Uterus (tissue), 4 donors: Measurements from ENCODE around the gene NUDT1. TPM values are rescaled to one million over a fixed set of nuclear protein-coding genes. Genes with fewer than 3 reads are reported as not detected.

Experiments used
- DNase-seq, 2 donors: peaks; one replicate each; pipeline ENCODE4 v3.0.0-alpha.2; 2019 to 2020
- H3K27ac ChIP-seq, 2 donors: fragments of 200-600 bp; sonication (generic); 1 replicate in 1 of 2; 2 replicates in 1 of 2; pipeline ENCODE4 v1.5.1; 2016 to 2018
- H3K27me3 ChIP-seq, 2 donors: fragments of 200-600 bp; sonication (generic); one replicate each; pipeline ENCODE4 v1.5.1; 2018 to 2019; ENCODE audit warnings: control low read depth in 1 of 2
- H3K36me3 ChIP-seq, 2 donors: fragments of 200-600 bp; sonication (generic); one replicate each; pipeline ENCODE4 v1.5.1; 2019; ENCODE audit warnings: control low read depth in 1 of 2
- H3K4me1 ChIP-seq, 2 donors: fragments of 200-600 bp; sonication (generic); one replicate each; pipeline ENCODE4 v1.5.1; 2018 to 2019; ENCODE audit warnings: control low read depth in 1 of 2
- H3K4me3 ChIP-seq, 2 donors: fragments of 200-600 bp; sonication (generic); 1 replicate in 1 of 2; 2 replicates in 1 of 2; pipeline ENCODE4 v1.5.1; 2018 to 2019; ENCODE audit warnings: mild to moderate bottlenecking in 1 of 2
- H3K9me3 ChIP-seq, 2 donors: fragments of 200-600 bp; sonication (generic); one replicate each; pipeline ENCODE4 v1.5.1; 2019; ENCODE audit warnings: control low read depth in 1 of 2
- CTCF ChIP-seq, 4 experiments: fragments of 200-600 bp in 2 of 4; fragments of 450-650 bp in 2 of 4; sonication (generic) in 2 of 4; IDR thresholded peaks; one replicate each; pipeline ENCODE4 v1.5.1; 2016 to 2019; ENCODE audit warnings: antibody characterized with exemption in 4 of 4, mild to moderate bottlenecking in 2 of 4, moderate library complexity in 1 of 4
- POLR2A ChIP-seq, 2 donors: fragments of 450-650 bp; IDR thresholded peaks; one replicate each; pipeline ENCODE4 v1.6.1; 2016; ENCODE audit warnings: antibody characterized with exemption in 2 of 2, mild to moderate bottlenecking in 1 of 2, moderate library complexity in 1 of 2
- intact Hi-C: fragments of 100-400 bp; cut with DNase I; formaldehyde crosslinking; loops from one replicate; pipeline ENCODE4 v1.15.1; 2023; ENCODE audit warnings: low total_unique reads
- total RNA-seq, 4 donors: library from RNA; depleted of rRNA in 3 of 4; stranded (reverse); fragments of >200 nt in 3 of 4; gene quantifications; one replicate each; pipeline versions ENCODE4 v1.1.0 to v1.2.4, GENCODE V29; 2014 to 2023
- donor health status: DM: yes; HTN: yes; CAD: no.

The NUDT1 gene
- total RNA-seq, 4 donors from 2014 or later, result 2.4 to 13.1 (median 7.6) TPM; not detected in 1

GRCh38 chr7:2254429-2255144, 12.6 kb downstream of the NUDT1 start:
- Histone ChIP-seq H3K27me3 (no peaks in the 10 kb centered on the region), H3K9me3 (no peaks in the 10 kb centered on the region), H3K36me3 (no peaks in the 10 kb centered on the region), H3K4me1 (no peaks in the 10 kb centered on the region), H3K27ac (no peak overlapping the region), H3K4me3 (no peak overlapping the region)
- intact Hi-C loops, result no loop called here
- DNase-seq, result no peak
- TF ChIP-seq POLR2A (IDR thresholded peaks at IDR 0.05), result no peak
- TF ChIP-seq CTCF (IDR thresholded peaks at IDR 0.05), result no peak

- DNase-seq, result no peak
- intact Hi-C loops, result no loop called here
- H3K4me3 ChIP-seq, result no peak overlapping the region
- no peak overlapping the region for H3K27ac ChIP-seq
- H3K36me3 ChIP-seq, result no peaks in the 10 kb centered on the region
- H3K9me3 ChIP-seq, result no peaks in the 10 kb centered on the region
- TF ChIP-seq CTCF (IDR thresholded peaks at IDR 0.05), result no peak
- TF ChIP-seq POLR2A (IDR thresholded peaks at IDR 0.05), result no peak
- H3K4me1 ChIP-seq, result no peaks in the 10 kb centered on the region
- no peaks in the 10 kb centered on the region for H3K27me3 ChIP-seq
Observed at GRCh38 chr7:2255145-2256139, 13.4 kb downstream of the NUDT1 start.

GRCh38 chr7:2256306-2257045, 14.4 kb downstream of the NUDT1 start:
- no peak for DNase-seq
- no peaks in the 10 kb centered on the region for H3K4me1 ChIP-seq
- H3K36me3 ChIP-seq, result no peaks in the 10 kb centered on the region
- H3K4me3 ChIP-seq, result no peak overlapping the region
- intact Hi-C loops, result no loop called here
- no peak overlapping the region for H3K27ac ChIP-seq
- no peaks in the 10 kb centered on the region for H3K9me3 ChIP-seq
- TF ChIP-seq CTCF (IDR thresholded peaks at IDR 0.05) (no peak), POLR2A (IDR thresholded peaks at IDR 0.05) (no peak)
- H3K27me3 ChIP-seq, result no peaks in the 10 kb centered on the region

- no peak overlapping the region for H3K4me3 ChIP-seq
- no peaks in the 10 kb centered on the region for H3K4me1 ChIP-seq
- no peak overlapping the region for H3K27ac ChIP-seq
- H3K27me3 ChIP-seq, result no peaks in the 10 kb centered on the region
- H3K36me3 ChIP-seq, result no peaks in the 10 kb centered on the region
- DNase-seq, result no peak
- intact Hi-C loops, result no loop called here
- no peaks in the 10 kb centered on the region for H3K9me3 ChIP-seq
- TF ChIP-seq CTCF (IDR thresholded peaks at IDR 0.05), result no peak
- no peak for TF ChIP-seq POLR2A (IDR thresholded peaks at IDR 0.05)
Observed at GRCh38 chr7:2257046-2257551, 15.1 kb downstream of the NUDT1 start.
